Lower leg skin (tissue), 3 donors: Measurements from ENCODE around the gene TMIE.

Source experiments
- CTCF ChIP-seq, 3 donors: fragments of 450-650 bp; IDR thresholded peaks; one replicate each; pipeline ENCODE4 v1.5.1; 2016; ENCODE audit warnings: antibody characterized with exemption in 3 of 3, mild to moderate bottlenecking in 3 of 3, moderate library complexity in 2 of 3
- POLR2A ChIP-seq, 2 donors: fragments of 450-650 bp; IDR thresholded peaks; one replicate each; pipeline ENCODE4 v1.6.1; 2016 to 2017; ENCODE audit warnings: antibody characterized with exemption in 2 of 2, mild to moderate bottlenecking in 1 of 2, moderate library complexity in 1 of 2

- TF ChIP-seq POLR2A (IDR thresholded peaks at IDR 0.05) = no peak
- TF ChIP-seq CTCF (IDR thresholded peaks at IDR 0.05) = no peak
These were observed 47.0 kb downstream of the TMIE start for GRCh38 chr3:46748170-46748569.
